ENCODE measurements around the gene ZNF746. TPM values are rescaled to one million over a fixed set of nuclear protein-coding genes. Genes with fewer than 3 reads are reported as not detected.

The ZNF746 gene
- total and polyA plus RNA-seq, 12 donors, result 5.7 to 32.2 (median 16.3) TPM

DNA sequence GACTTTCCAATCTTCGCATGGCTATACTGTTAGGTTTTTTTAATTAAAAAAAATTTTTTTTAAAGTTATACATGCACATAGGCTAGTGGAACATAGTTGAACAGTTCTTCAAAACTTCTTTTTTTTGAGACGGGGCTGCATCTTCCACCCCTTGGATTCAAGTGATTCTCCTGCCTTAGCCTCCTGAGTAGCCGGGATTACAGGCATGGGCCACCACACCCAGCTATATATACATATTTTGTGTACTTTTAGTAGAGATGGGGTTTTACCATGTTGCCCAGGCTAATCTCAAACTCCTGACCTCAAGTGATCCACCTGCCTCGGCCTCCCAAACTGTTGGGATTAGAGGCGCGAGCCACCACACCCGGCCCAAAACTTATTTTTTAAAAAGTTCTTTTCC lies 54.1 kb downstream of the ZNF746 start:
- no peaks in the 10 kb centered on the region for H3K27me3 ChIP-seq
- TF ChIP-seq CTCF (IDR thresholded peaks at IDR 0.05), result no peak
- TF ChIP-seq POLR2A (IDR thresholded peaks at IDR 0.05), result no peak
- no peak for DNase-seq
- no peak overlapping the region for H3K4me3 ChIP-seq
- H3K27ac ChIP-seq, result no peak overlapping the region
- WGBS, 4 donors, result 96 to 98% (median 97%) methylated on average over 7 of the region's 7 CpGs
- H3K9me3 ChIP-seq (replicated peaks in 1 of 3), result no peaks in the 10 kb centered on the region
- intact Hi-C loops (cut with DNase I), result no loop called here
- H3K4me1 ChIP-seq (replicated peaks in 1 of 2), result no peaks in the 10 kb centered on the region
- peaks cover 0 to 33% of the 10 kb centered on the region in 2 donors for H3K36me3 ChIP-seq (replicated peaks in 1 of 2)

GRCh38 chr7:149442924-149443323 lies 54.7 kb downstream of the ZNF746 start:
- H3K36me3 ChIP-seq (replicated peaks in 1 of 2), result peaks cover 0 to 32% of the 10 kb centered on the region in 2 donors
- no peaks in the 10 kb centered on the region for H3K27me3 ChIP-seq
- H3K27ac ChIP-seq, result no peak overlapping the region
- H3K9me3 ChIP-seq (replicated peaks in 1 of 3), result no peaks in the 10 kb centered on the region
- TF ChIP-seq CTCF (IDR thresholded peaks at IDR 0.05) (no peak), POLR2A (IDR thresholded peaks at IDR 0.05) (no peak)
- H3K4me1 ChIP-seq (replicated peaks in 1 of 2), result no peaks in the 10 kb centered on the region
- 78 to 97% (median 88%) methylated on average over 3 of the region's 3 CpGs for WGBS, 4 donors
- H3K4me3 ChIP-seq, result no peak overlapping the region
- intact Hi-C loops (cut with DNase I), result no loop called here
- no peak for DNase-seq

DNA sequence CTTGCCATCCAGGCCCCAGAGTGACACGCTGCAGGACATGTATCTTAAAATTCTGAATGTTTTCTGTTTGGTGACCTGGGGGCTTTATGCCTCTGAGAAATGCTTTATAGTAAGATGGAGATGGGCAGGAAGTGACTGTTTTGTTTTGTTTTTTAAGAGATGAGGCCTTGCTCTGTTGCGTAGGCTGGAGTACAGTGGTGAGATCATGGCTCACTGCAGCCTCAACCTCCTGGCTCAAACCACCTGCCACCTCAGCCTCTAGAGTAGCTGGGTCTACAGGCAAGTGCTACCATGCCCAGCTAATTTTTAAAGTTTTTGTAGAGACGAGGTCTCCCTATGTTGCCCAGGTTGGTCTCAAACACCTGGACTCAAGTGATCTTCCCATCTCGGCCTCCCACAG lies 57.4 kb downstream of the ZNF746 start:
- no peak overlapping the region for H3K4me3 ChIP-seq
- intact Hi-C loops (cut with DNase I), result no loop called here
- no peak for DNase-seq
- no peak overlapping the region for H3K27ac ChIP-seq
- TF ChIP-seq POLR2A (IDR thresholded peaks at IDR 0.05), result no peak
- no peak for TF ChIP-seq CTCF (IDR thresholded peaks at IDR 0.05)
- H3K27me3 ChIP-seq, result no peaks in the 10 kb centered on the region
- H3K36me3 ChIP-seq (replicated peaks in 1 of 2), result peaks cover 0 to 21% of the 10 kb centered on the region in 2 donors
- H3K9me3 ChIP-seq (replicated peaks in 1 of 3), result no peaks in the 10 kb centered on the region
- peaks cover 0 to 6% of the 10 kb centered on the region in 2 donors for H3K4me1 ChIP-seq (replicated peaks in 1 of 2)
- WGBS, 4 donors, result 83 to 96% (median 90%) methylated on average over 4 of the region's 4 CpGs

DNA sequence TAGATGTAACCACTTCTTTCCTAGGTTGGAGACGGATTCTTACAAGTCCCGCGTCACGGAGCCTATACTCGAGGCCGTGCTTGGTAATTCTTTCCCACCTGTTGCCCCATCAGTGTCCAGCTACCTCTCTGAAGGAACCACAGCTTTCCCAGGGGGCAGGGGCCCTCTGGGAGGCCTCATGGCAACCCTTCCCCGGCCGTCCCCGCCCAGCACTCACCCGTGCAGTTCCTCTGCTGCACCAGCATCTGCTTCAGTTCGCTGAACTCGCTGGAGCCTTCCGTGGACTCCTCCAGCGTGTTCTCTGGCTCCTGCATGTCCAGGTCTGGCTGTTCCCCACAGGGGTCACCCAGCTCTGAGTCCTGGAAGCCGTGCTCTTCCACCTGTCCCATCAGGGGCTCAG lies 61.3 kb downstream of the ZNF746 start:
- DNase-seq, result no peak
- Histone ChIP-seq H3K27me3 (no peaks in the 10 kb centered on the region), H3K27ac (no peak overlapping the region), H3K9me3 (replicated peaks in 1 of 3) (no peaks in the 10 kb centered on the region), H3K36me3 (replicated peaks in 1 of 2) (peaks cover 0 to 38% of the 10 kb centered on the region in 2 donors), H3K4me3 (no peak overlapping the region), H3K4me1 (replicated peaks in 1 of 2) (peaks cover 0 to 7% of the 10 kb centered on the region in 2 donors)
- WGBS, 4 donors, result 95 to 97% (median 96%) methylated on average over 15 of the region's 15 CpGs
- TF ChIP-seq CTCF (IDR thresholded peaks at IDR 0.05) (no peak), POLR2A (IDR thresholded peaks at IDR 0.05) (no peak)
- intact Hi-C loops (cut with DNase I), result no loop called here

All from adrenal gland (tissue), 12 donors.